GM23338 (cell line): ENCODE measurements around the gene DNAJC6.

Experiments
- CREB1 ChIP-seq: fragments of 250-450 bp; sonication (Bioruptor Pico); IDR thresholded peaks from 2 replicates; pipeline ENCODE4 v1.5.0; 2020; ENCODE audit warnings: low read depth, mild to moderate bottlenecking, moderate library complexity
- EZH2 ChIP-seq: fragments of 200-600 bp; sonication (generic); IDR thresholded peaks from one replicate; pipeline ENCODE4 v1.8.0; 2017; ENCODE audit warnings: antibody characterized with exemption, mild to moderate bottlenecking, low read depth; ENCODE audit not compliant: unreplicated experiment
- EZH2phosphoT487 ChIP-seq: fragments of 200-600 bp; sonication (generic); IDR thresholded peaks from one replicate; pipeline ENCODE4 v1.8.1; 2018; ENCODE audit warnings: antibody characterized with exemption; ENCODE audit not compliant: unreplicated experiment
- POLR2AphosphoS5 ChIP-seq: IDR thresholded peaks from 2 replicates; pipeline ENCODE4 v1.6.1; 2016; ENCODE audit warnings: antibody characterized with exemption, low read depth
- STAT1 ChIP-seq: IDR thresholded peaks from one replicate; pipeline ENCODE4 v1.6.1; 2016; ENCODE audit warnings: antibody characterized with exemption; ENCODE audit not compliant: unreplicated experiment
- ZNF114 ChIP-seq: fragments of 250-450 bp; sonication (Bioruptor Pico); IDR thresholded peaks from 2 replicates; pipeline ENCODE4 v1.5.0; 2020; ENCODE audit warnings: mild to moderate bottlenecking, moderate library complexity
- TF ChIP-seq, protein P1 (sequence below), 2 experiments: fragments of 200-600 bp in 1 of 2; sonication (generic) in 1 of 2; conservative IDR thresholded peaks; 2 replicates each; pipeline versions ENCODE4 v1.5.1 to v1.6.1; 2016 to 2017; ENCODE audit warnings: antibody characterized with exemption in 2 of 2, low read depth in 2 of 2, mild to moderate bottlenecking in 2 of 2, moderate library complexity in 1 of 2
- TF ChIP-seq, protein P2 (sequence below): IDR thresholded peaks from one replicate; pipeline ENCODE4 v1.6.1; 2018; ENCODE audit warnings: antibody characterized with exemption; ENCODE audit not compliant: unreplicated experiment
- TF ChIP-seq, protein P3 (sequence below): IDR thresholded peaks from 2 replicates; pipeline ENCODE4 v1.6.1; 2016; ENCODE audit warnings: antibody characterized with exemption

DNA sequence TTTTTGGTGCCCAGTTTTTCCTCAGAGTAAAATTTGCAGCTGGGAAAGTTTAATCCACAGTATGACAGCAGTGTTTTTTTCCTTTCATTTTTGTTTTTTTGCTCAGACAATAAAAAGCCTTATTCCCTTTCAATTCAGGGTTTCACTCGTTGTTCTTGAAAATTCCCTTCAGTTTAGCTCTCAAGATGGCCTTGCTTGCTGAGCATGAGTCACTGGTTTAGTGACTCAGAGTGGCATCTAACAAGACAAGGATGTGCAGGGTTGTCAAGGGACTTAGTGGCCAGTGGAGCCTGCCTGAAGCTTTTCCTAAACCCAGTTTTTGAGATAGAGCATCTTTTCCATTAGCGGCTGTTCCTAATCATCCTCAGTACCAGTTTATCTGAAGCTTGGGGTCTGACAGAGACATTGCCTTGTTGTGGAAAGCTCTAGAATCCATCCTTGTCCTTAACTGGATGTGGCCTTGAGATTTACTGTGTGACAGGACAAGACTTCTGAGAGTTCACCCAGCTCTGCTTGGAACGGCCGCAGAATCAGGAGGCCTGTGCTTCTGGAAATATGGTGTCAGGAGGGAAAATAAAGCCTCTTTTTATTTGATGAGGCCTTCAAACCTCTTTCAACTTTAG, 48.4 kb upstream of the DNAJC6 start:
- TF ChIP-seq, protein P1, sequence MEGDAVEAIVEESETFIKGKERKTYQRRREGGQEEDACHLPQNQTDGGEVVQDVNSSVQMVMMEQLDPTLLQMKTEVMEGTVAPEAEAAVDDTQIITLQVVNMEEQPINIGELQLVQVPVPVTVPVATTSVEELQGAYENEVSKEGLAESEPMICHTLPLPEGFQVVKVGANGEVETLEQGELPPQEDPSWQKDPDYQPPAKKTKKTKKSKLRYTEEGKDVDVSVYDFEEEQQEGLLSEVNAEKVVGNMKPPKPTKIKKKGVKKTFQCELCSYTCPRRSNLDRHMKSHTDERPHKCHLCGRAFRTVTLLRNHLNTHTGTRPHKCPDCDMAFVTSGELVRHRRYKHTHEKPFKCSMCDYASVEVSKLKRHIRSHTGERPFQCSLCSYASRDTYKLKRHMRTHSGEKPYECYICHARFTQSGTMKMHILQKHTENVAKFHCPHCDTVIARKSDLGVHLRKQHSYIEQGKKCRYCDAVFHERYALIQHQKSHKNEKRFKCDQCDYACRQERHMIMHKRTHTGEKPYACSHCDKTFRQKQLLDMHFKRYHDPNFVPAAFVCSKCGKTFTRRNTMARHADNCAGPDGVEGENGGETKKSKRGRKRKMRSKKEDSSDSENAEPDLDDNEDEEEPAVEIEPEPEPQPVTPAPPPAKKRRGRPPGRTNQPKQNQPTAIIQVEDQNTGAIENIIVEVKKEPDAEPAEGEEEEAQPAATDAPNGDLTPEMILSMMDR (conservative IDR thresholded peaks at IDR 0.05; ENCODE audit: low read depth in 2 of 2): no peak
- TF ChIP-seq POLR2AphosphoS5 (no peak), EZH2 (no peak), STAT1 (no peak), CREB1 (no peak), EZH2phosphoT487 (no peak), ZNF114 (CRISPR knock-in tag) (no peak)
- TF ChIP-seq, protein P2, sequence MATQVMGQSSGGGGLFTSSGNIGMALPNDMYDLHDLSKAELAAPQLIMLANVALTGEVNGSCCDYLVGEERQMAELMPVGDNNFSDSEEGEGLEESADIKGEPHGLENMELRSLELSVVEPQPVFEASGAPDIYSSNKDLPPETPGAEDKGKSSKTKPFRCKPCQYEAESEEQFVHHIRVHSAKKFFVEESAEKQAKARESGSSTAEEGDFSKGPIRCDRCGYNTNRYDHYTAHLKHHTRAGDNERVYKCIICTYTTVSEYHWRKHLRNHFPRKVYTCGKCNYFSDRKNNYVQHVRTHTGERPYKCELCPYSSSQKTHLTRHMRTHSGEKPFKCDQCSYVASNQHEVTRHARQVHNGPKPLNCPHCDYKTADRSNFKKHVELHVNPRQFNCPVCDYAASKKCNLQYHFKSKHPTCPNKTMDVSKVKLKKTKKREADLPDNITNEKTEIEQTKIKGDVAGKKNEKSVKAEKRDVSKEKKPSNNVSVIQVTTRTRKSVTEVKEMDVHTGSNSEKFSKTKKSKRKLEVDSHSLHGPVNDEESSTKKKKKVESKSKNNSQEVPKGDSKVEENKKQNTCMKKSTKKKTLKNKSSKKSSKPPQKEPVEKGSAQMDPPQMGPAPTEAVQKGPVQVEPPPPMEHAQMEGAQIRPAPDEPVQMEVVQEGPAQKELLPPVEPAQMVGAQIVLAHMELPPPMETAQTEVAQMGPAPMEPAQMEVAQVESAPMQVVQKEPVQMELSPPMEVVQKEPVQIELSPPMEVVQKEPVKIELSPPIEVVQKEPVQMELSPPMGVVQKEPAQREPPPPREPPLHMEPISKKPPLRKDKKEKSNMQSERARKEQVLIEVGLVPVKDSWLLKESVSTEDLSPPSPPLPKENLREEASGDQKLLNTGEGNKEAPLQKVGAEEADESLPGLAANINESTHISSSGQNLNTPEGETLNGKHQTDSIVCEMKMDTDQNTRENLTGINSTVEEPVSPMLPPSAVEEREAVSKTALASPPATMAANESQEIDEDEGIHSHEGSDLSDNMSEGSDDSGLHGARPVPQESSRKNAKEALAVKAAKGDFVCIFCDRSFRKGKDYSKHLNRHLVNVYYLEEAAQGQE: no peak
- TF ChIP-seq, protein P3, sequence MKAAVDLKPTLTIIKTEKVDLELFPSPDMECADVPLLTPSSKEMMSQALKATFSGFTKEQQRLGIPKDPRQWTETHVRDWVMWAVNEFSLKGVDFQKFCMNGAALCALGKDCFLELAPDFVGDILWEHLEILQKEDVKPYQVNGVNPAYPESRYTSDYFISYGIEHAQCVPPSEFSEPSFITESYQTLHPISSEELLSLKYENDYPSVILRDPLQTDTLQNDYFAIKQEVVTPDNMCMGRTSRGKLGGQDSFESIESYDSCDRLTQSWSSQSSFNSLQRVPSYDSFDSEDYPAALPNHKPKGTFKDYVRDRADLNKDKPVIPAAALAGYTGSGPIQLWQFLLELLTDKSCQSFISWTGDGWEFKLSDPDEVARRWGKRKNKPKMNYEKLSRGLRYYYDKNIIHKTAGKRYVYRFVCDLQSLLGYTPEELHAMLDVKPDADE: no peak
